HG03039 (cell line): Measurements from ENCODE around the gene TPRG1L.

Experiments
- ATAC-seq: cut with Tn5 transposase; IDR thresholded peaks from one replicate; pipeline ENCODE4 v1.9.1; 2021; ENCODE audit warnings: mild to moderate bottlenecking, moderate library complexity; ENCODE audit not compliant: unreplicated experiment

TPRG1L gene

GRCh38 chr1:3659093-3659492 lies 34.3 kb downstream of the TPRG1L start:
- no peak for ATAC-seq

- ATAC-seq: no peak
Measured at GRCh38 chr1:3660704-3661103, 35.9 kb downstream of the TPRG1L start.

DNA sequence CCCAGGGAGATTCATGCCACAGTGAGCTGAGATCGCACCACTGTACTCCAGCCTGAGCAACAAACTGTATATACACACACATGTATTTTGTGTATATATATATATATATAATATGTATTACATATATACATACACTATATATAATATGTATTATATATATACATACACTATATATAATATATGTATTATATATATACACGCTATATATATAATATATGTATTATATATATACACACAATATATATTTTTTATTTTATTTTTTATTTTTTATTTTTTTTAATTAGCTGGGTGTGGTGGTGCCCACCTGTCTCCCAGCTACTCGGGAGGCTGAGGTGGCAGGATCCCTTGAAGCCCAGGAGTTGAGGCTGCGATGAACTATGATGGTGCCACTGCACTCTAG lies 36.8 kb downstream of the TPRG1L start:
- ATAC-seq: no peak

GRCh38 chr1:3662080-3662671 lies 37.4 kb downstream of the TPRG1L start:
- no peak for ATAC-seq

- no peak for ATAC-seq
Measured at GRCh38 chr1:3663999-3664699, 39.3 kb downstream of the TPRG1L start.

- ATAC-seq: no peak
Measured at GRCh38 chr1:3664700-3665375, 40.0 kb downstream of the TPRG1L start.

DNA sequence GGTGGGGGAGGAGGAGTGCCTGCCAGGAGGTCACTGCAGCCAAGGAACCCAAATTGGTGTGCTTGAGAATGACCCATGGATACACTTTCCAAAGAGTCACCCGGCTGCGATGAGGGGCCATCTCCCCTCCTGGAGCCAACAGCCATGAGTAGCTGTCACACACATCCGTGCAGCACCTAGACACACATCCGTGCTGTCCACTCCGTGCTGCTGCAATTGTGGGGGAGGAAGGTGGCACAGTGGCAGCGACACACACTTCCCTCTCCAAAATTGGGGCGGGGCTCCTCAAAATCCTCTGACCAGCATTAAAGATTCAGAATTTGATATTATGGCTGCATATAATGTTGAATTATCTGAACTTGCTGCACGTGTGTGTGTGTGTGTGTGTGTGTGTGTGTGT lies 43.3 kb downstream of the TPRG1L start:
- no peak for ATAC-seq

DNA sequence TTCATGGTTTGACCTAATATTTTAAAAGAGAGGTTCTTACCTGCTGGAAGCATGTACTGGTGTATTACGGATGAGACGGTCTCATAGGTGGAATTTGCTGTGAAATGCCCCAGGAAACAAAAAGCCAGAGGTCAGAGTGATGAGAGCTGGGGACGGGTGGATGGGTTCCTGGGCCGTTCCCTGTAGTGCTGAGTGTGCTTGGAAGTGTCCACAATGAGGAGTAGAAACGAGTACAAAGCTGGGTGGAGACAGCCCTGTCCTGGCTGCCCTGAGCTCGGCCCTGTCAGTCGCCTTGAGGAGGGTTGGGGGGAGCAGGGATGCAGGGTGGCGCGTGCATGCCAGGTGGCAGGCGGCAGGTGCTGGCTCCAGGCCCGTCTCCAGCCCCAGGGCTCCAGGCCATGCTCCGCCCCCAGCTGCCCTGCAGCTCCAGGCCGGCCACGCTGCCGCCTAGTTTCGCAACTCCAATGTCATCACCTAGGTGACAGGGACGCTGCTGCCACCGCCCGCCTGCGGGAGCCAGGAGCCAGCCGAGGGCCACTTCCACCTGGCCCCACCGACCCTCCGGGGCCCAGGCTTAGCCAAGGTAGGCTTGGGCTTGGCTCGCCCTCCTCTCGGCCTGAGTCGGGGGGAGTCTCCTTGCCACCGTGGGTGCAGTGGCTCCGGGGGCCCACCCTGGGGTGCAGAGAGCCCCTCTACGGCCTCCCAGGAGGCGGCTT lies 43.9 kb downstream of the TPRG1L start:
- no peak for ATAC-seq

- ATAC-seq: no peak
Measured at GRCh38 chr1:3669421-3669821, 44.6 kb downstream of the TPRG1L start.

DNA sequence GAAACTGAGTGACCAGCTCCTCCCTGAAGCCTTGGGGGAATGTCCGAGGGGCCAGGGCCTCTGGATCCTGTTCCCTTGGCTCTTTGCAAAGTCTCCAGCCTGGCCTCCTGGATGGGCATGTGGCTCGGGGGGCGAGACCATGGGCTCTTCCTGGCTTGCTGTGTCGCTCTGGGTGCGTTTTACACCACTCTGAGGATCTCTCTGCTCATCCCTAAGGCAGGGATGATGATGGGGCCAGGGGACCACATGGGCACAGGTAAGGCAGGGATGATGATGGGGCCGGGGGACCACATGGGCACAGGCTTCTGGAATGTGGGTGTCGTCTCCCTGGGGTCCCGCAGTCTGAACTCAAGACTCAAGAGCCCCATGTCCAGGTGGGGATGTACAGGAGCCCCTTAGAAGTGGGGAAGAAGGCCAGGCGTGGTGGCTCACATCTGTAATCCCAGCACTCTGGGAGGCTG lies 45.2 kb downstream of the TPRG1L start:
- ATAC-seq: no peak

GRCh38 chr1:3670823-3671265 lies 46.0 kb downstream of the TPRG1L start:
- no peak for ATAC-seq

GRCh38 chr1:3671371-3672180 lies 46.8 kb downstream of the TPRG1L start:
- no peak for ATAC-seq

GRCh38 chr1:3672231-3672970 lies 47.6 kb downstream of the TPRG1L start:
- no peak for ATAC-seq

- ATAC-seq: no peak
Measured at GRCh38 chr1:3672971-3673361, 48.2 kb downstream of the TPRG1L start.

DNA sequence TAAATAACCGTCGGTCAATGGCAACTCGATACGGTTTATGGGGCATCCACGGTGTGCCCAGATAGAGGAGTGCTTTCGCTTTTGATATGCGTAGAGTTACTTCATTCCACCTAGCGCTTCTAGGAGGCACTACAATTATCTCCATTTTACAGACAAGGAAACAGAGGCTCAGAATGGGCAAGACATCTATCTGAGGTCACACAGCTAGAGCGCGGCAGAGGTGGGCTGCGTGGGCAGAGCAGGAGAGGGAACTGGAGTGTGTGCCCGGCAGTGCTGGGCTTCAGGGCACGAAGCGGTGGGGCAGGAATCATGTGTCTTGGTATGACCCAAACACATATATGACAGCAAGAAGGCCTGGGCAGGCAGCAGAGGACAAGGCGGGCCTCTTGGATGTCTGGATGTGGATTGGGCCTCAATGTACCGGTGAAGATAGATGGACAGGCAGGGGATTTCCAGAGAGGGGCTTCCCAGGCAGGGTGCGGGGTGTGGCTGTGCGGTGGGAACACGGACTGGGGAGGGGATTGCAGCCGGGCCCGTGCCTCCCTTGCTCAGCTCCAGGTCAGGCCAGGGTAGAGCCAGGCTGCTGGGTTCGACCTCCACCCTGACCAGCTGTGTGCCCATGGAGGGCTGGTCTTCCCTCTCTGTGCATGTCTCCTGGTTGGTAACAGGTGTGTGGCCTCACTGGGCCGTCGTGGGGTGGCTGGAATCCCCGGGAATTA lies 48.7 kb downstream of the TPRG1L start:
- no peak for ATAC-seq

- ATAC-seq: no peak
Measured at GRCh38 chr1:3674100-3675094, 49.6 kb downstream of the TPRG1L start.

DNA sequence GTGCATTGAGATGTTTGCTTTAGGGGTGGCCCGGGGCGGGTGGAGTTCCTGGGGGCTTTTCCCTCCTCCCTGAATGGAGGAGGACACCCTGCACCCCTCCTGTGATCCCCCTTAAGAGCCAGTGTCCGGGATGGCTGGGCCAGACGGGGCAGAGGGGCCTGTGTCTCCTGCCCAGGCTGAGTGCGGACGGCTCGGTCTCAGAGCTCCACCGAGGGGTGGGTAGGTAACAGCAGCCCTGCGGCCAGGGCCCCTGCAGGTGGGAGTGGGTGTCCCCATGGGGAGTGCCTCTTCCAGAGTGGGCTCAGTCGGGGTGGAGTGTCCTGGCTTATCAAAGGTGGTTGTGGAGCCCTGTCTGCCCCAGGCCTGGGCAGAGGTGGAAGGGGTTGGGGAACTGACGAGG lies 50.6 kb downstream of the TPRG1L start:
- ATAC-seq: no peak
